GM18511 (cell line): ENCODE measurements around the gene SPIN1.

Experiments
- ATAC-seq: cut with Tn5 transposase; IDR thresholded peaks from one replicate; pipeline ENCODE4 v1.9.1; 2021; ENCODE audit warnings: mild to moderate bottlenecking, moderate library complexity; ENCODE audit not compliant: unreplicated experiment

Gene SPIN1

GRCh38 chr9:88488166-88488565 lies 99.9 kb downstream of the SPIN1 start:
- ATAC-seq: no peak

GRCh38 chr9:88494983-88495721 lies 106.9 kb downstream of the SPIN1 start:
- no peak for ATAC-seq

- ATAC-seq: no peak
These were observed 109.0 kb downstream of the SPIN1 start for GRCh38 chr9:88497224-88497623.

DNA sequence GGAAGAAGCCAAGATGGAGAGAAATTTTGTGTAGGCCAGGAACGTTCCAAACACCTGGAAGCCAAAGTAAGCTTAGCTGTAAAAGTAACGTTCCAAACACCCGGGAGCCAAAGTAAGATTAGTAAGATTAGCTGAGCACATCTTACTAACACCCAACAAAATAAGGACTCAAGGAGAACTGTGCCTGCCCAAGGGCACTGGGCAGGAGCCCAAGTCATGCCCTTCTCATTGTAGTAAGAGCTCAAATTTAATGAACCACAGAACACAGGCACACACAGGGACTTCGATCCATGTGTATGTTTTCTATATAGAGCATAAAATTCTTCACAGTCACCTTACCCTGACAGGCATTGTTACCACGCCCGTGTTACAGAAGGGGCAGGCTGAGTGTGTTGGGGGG lies 110.6 kb downstream of the SPIN1 start:
- ATAC-seq: no peak

DNA sequence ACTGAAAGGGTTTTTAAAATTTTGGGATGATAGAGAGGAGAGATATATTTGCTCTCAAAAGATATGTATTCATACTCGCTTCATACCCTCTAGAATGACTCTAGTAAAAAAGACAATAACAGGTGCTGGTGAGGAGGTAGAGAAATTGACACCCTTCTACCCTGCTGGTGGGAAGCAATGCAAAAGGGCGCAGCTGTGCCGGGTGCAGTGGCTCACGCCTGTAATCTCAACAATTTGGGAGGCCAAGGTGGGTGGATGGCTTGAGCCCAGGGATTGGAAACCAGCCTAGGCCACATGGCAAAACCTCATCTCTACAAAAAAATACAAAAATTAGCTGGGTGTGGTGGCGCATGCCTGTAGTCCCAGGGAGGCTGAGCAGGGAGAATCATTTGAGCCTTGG lies 112.8 kb downstream of the SPIN1 start:
- no peak for ATAC-seq

- no peak for ATAC-seq
These were observed 114.3 kb downstream of the SPIN1 start for GRCh38 chr9:88502552-88503034.

GRCh38 chr9:88503081-88503844 lies 115.0 kb downstream of the SPIN1 start:
- ATAC-seq: no peak

DNA sequence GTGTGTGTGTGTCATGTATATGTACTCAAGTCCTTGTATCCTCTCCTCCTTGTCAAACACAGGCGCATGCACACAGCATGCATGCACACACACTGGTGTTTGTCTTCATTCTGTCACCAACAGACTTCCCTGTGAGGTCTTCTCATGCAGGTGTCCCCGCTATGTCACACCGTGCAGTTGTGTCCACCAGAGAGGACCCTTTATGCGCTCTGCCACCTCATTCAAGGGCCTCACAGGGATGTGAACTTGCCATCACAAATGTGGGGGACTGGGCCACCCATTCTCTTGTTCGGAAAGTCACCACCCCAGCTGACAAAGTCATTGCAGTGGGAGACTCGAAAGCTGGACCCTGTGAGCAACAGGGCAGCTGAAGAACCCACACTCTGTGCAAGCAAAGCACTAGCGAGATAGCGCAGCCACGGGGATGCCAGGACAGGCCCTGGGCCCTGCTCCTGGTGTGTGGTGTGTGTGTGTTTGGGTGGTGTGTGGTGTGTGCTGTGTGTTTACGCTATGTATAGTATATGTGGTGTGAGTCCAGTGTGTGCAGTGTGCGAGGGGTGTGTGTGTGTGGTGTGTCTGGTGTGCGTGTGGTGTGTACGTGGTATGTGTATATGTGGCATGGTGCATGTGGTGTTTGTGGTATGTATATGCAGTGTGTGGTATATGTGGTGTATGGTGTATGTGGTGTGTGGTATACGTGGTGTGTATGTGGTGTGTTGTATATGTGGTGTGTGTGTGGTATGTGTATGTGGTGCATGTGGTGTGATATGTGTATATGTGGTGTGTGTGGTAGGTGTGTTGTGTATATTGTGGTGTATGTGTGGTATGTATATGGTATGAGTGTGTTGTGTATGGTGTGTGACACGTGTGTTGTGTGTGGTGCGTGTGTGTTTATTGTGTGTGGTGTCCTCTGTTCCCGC lies 115.9 kb downstream of the SPIN1 start:
- no peak for ATAC-seq

GRCh38 chr9:88508326-88508725 lies 120.1 kb downstream of the SPIN1 start:
- ATAC-seq: no peak

GRCh38 chr9:88511906-88512305 lies 123.7 kb downstream of the SPIN1 start:
- no peak for ATAC-seq

- ATAC-seq: no peak
These were observed 126.0 kb downstream of the SPIN1 start for GRCh38 chr9:88514247-88514646.

DNA sequence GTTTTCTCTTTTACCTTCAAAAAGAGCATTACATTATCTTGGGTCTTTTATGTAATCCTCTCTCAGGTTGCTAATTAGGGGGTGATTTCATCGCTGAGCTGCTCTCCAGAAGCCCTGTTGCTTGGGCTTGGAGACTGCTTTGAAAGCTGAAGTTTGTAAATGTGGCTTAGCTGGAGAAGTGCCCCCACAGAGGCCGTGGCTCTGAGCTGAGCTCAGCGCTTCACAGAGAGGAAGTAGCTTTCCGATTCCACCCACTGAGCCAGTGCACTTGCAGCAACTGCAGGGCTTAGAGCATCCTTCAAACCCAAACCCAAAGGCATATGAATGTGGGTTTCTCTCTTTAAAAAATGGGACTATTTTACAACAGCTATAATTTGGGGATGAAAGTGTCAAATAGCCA lies 133.1 kb downstream of the SPIN1 start:
- no peak for ATAC-seq

DNA sequence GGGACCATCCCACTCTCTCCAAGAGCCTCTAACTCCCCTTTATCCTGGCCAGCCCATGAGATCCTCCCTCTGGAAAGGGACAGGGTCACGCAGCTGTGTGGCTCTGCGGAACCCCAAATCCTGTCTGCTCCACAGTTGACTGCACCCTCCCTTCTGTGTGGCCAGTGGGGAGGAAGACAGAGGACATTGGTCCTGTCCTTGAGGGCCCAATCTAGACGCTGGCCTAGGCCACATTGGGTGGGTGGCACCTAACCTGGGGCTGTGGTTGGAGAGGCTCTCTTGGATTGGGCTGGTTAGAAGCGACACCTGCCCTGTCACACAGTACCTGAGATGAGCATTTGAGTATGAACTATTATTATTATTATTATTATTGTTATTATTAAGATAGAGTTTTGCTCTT lies 134.1 kb downstream of the SPIN1 start:
- ATAC-seq: no peak

- no peak for ATAC-seq
These were observed 134.8 kb downstream of the SPIN1 start for GRCh38 chr9:88523056-88523455.

DNA sequence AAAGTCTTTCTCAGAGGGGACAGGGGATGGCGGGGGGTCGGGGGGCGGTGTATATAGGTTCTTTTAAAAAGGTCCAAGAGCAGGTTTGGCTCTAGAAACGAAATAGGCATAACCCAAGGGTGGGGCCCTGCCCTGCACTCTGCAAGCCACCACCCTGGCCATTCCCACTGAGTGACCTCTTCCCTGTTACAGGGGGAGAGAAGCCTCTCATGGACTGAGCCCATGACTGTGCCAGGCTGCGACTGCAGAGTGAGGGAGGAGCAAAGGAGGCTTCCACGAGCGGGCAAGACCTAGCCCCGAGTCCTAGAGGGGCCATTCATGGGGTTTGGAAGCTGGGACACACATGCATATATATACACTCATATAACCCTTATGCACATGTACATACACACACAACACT lies 136.7 kb downstream of the SPIN1 start:
- no peak for ATAC-seq

DNA sequence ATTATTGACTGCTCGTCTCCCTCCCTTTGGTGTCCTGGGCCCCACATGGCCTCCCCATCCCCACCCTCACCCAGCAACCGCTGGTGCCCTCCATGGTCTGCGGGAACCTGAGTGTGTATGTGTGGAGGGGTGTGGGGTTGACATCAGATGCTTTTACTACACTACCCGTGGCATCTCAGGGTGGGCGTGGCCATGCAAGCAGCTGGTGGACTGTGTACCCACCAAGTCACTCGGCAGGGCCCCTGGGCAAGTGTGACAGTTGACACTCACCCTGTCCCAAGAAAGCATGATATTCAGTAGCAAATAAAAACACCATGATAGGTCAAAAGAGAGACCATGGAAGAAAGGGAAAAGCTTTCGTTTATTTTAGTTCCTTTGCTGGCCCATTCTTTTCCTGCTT lies 139.4 kb downstream of the SPIN1 start:
- ATAC-seq: no peak
